Natural killer cell treated with Interleukin-12 subunit alpha and Interleukin-12 subunit beta and Interleukin-15 and Interleukin-18, amount 100 ng/mL, for 72 hours (primary cell): ENCODE results near the gene FRMD1. TPM values are rescaled to one million over a fixed set of nuclear protein-coding genes. Genes with fewer than 3 reads are reported as not detected.

ENCODE experiments used
- ATAC-seq, 2 donors: fragments of 150-1000 bp; cut with Tn5 transposase in 1 of 2; sonication (Bioruptor Pico), chemical (Tn5 transposase) in 1 of 2; 2 replicates each; pipeline ENCODE4 v1.10.0; 2021
- DNase-seq: peaks from one replicate; pipeline ENCODE4 v3.0.0; 2022; ENCODE audit warnings: low spot score
- H3K27ac Mint-ChIP-seq, 2 donors: 1 replicate in 1 of 2; 2 replicates in 1 of 2; pipeline ENCODE4 v1.8.0; 2022; ENCODE audit warnings: mixed read lengths in 2 of 2, mild to moderate bottlenecking in 1 of 2, moderate library complexity in 1 of 2
- H3K27me3 Mint-ChIP-seq, 2 donors: 1 replicate in 1 of 2; 2 replicates in 1 of 2; pipeline ENCODE4 v1.8.0; 2022; ENCODE audit warnings: mixed read lengths in 2 of 2
- H3K36me3 Mint-ChIP-seq: one replicate; pipeline ENCODE4 v1.8.0; 2022; ENCODE audit warnings: mixed read lengths
- H3K4me1 Mint-ChIP-seq, 2 donors: 1 replicate in 1 of 2; 2 replicates in 1 of 2; pipeline ENCODE4 v1.8.0; 2022; ENCODE audit warnings: low read depth in 2 of 2, mixed read lengths in 2 of 2, mild to moderate bottlenecking in 1 of 2
- H3K4me3 Mint-ChIP-seq: one replicate; pipeline ENCODE4 v1.8.0; 2022; ENCODE audit warnings: mixed read lengths
- H3K9me3 Mint-ChIP-seq: 2 replicates; pipeline ENCODE4 v1.8.0; 2022; ENCODE audit warnings: mixed read lengths
- total RNA-seq, 2 donors: library from RNA; stranded (reverse); gene quantifications; one replicate each; pipeline ENCODE4 v1.2.3, GENCODE V29; 2022

FRMD1 gene
- total RNA-seq, 2 donors from 2014 or later: not detected

DNA sequence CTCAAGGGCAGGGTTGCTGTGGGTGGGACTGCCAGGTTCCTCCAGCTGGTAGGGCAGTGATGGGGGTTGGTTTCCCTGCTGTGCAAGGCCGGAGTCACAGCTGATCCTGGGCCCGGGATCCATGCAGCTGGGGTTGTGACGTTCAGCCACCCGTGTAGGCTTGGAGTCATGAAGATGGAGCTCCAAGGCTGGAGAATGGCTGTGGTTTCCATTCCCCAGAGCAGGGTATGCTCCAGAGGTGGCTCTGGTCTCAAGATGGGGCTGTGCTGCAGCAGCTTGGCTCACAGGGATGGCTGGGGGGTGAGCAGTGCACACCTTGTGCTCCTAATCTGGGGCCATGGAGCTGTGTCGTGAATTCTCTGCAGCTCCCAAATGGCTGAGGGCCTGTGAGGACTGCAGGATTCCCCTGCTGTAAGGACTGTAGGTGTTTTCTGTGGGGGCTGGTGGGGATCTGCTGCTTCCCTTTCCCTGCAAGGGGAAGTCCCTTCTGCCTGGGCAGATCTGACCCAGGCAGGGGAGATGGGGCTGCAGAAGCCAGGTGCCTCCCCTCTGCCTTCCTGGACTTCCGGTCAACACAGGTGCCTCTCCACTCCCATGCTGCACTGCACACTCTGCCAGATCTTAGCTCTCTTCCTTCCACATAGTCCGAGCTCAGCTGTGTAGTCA, 65.6 kb downstream of the FRMD1 start:
- DNase-seq: no peak
- peak in 1 of 2 donors; percentile 43 for ATAC-seq
- Mint-ChIP-seq H3K9me3 (peaks cover 9% of the 10 kb centered on the region), H3K36me3 (peaks cover 19% of the 10 kb centered on the region), H3K27ac (no peak overlapping the region), H3K27me3 (peaks cover 0 to 6% of the 10 kb centered on the region in 2 donors), H3K4me3 (no peak overlapping the region), H3K4me1 (no peaks in the 10 kb centered on the region)

DNA sequence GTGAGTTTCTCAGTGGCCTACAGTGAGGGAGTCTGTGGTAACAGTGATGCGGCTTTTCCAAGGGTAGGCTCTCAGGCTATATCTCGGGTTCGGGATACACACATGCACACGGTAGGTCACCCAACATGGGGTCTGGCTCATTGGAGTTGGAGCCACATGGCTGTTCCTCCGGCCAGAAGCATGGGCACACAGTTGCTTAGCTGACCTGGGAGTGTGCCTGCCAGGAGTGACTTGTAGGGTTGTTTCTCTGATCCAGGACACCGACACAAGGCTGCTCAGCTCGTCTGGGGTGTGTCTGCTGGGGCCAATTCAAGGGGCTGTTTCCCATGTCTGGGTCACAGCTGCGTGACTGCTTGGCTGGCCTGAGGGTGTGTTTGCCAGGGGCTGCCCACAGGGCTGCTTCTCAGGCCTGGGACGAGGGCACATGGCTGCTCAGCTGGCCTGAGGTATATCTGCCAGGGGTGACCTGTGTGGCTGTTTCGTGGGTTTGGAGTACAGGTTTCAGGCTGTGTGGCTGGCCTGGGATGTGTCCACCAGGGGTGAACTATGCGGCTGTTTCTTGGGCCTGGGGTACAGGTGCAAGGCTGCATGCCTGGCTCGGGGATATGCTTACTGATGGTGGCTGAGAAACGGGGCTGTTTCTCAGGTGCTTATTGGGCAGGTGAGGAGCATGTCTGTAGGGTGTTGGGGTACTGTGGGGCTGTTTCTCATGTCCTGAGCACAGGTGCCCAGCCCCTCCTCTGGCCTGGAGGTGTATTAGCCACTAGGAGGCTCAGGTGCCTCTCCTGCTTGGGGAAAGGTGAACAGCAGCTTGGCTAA, 66.4 kb downstream of the FRMD1 start:
- Mint-ChIP-seq H3K27ac (no peak overlapping the region), H3K9me3 (peaks cover 9% of the 10 kb centered on the region), H3K4me1 (no peaks in the 10 kb centered on the region), H3K36me3 (peaks cover 19% of the 10 kb centered on the region), H3K27me3 (peaks cover 0 to 6% of the 10 kb centered on the region in 2 donors), H3K4me3 (no peak overlapping the region)
- DNase-seq (no peak), ATAC-seq (no peak)

DNA sequence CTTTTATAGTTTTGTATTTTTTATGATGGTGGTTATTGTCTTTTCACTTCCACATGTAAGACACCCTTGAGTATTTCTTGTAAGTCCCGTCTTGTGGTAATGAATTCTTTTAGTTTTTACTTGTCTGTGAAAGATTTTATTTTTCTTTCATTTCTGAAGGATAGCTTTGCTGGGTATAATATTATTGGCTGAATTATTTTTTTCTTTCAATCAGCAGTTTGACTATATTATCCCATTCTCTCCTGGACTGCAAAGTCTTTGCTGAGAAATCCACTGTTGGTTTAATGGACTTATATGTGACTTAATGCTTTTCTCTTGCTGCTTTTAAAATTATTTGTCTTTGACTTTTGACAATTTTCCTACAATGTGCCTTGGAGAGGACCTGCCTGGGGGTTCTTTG, 67.7 kb downstream of the FRMD1 start:
- Mint-ChIP-seq H3K9me3 (peaks cover 9% of the 10 kb centered on the region), H3K36me3 (peaks cover 19% of the 10 kb centered on the region)

DNA sequence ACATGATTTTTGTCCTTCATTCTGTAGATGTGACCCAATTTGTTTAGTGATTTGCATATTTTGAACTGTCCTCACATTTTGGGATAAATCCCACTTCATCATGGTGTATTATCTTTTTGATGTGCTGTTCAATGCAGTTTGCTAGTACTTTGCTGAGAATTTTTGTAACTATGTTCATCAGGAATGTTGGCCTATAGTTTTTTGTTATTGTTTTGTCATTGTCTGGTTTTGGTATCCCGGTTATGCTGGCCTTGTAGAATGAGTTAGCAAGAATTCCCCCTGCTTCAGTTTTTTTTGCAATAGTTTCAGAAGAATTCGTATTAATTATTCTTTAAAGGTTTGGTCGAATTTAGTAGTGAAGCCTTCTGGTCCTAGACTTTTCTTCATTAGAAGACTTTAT, 69.7 kb downstream of the FRMD1 start:
- ATAC-seq (no peak), DNase-seq (no peak)
- Mint-ChIP-seq H3K9me3 (peaks cover 9% of the 10 kb centered on the region), H3K4me3 (no peak overlapping the region), H3K27me3 (peaks cover 0 to 2% of the 10 kb centered on the region in 2 donors), H3K27ac (no peak overlapping the region), H3K4me1 (peaks cover 0 to 3% of the 10 kb centered on the region in 2 donors), H3K36me3 (peaks cover 19% of the 10 kb centered on the region)

More for the DNA sequence above, 67.7 kb downstream of the FRMD1 start:
- H3K27ac Mint-ChIP-seq: no peak overlapping the region
- H3K4me3 Mint-ChIP-seq: no peak overlapping the region
- ATAC-seq (no peak), DNase-seq (no peak)
- no peaks in the 10 kb centered on the region for H3K4me1 Mint-ChIP-seq
- H3K27me3 Mint-ChIP-seq: peaks cover 0 to 6% of the 10 kb centered on the region in 2 donors

DNA sequence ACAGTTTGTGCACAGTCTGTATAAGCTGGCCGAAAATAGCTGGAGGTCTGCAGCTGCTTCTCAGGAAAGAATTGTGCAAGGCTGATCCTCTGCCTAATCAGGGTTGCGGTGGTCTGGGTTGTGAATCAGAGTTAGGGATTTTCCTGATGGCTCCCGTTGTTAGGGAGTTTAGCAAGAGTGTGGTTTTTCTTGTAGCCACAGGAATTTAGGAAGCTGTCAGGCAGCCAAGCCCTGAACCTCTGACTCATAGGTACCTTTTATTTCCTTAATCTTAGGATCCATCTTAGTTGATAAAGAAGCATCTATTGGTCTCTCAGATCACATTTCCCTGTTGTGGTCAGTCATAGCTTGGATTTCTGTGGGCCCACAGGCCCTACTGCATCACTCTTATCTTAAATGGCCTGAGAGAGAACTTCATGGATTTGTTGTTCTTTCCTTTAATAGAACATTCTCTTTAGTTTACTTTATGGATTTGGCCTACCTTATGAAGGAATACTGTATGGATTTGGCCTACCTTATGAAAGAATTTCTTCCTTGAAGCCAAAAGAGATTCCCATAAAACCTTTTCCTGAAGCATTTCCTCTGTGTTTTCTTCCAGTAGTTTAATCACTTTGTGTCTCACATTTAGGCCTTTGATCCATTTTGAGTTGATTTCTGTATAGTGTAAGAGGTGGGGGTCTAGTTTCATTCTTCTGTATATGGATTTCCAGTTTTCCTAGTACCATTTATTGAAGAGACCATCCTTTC, 71.2 kb downstream of the FRMD1 start:
- peaks cover 0 to 5% of the 10 kb centered on the region in 2 donors for H3K4me1 Mint-ChIP-seq
- peaks cover 9% of the 10 kb centered on the region for H3K9me3 Mint-ChIP-seq
- H3K27me3 Mint-ChIP-seq: no peaks in the 10 kb centered on the region
- no peak overlapping the region for H3K27ac Mint-ChIP-seq
- H3K4me3 Mint-ChIP-seq: no peak overlapping the region
- DNase-seq: no peak
- no peak for ATAC-seq
- peaks cover 19% of the 10 kb centered on the region for H3K36me3 Mint-ChIP-seq

DNA sequence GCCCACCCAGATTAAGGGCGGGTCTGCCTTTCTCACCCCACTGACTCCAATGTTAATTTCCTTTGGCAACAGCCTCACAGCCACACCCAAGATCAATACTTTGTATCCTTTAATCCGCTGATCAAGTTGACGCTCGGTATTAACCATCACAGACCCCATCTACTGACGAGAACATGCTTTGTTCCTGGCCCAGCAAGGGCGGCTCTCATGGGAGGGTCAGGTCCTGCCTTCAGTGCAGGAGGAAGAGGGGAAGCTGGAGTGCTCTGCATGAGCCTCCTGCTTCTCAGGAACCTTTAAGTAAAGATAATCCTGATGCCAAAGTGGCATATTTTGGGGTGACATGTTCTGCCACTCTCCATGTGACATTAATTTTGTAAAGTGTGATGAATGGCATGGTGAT, 73.2 kb downstream of the FRMD1 start:
- ATAC-seq (no peak), DNase-seq (no peak)
- H3K4me3 Mint-ChIP-seq: no peak overlapping the region
- no peaks in the 10 kb centered on the region for H3K27me3 Mint-ChIP-seq
- peaks cover 0 to 5% of the 10 kb centered on the region in 2 donors for H3K4me1 Mint-ChIP-seq
- no peak overlapping the region for H3K27ac Mint-ChIP-seq
- peaks cover 2% of the 10 kb centered on the region for H3K9me3 Mint-ChIP-seq
- peaks cover 6% of the 10 kb centered on the region for H3K36me3 Mint-ChIP-seq

DNA sequence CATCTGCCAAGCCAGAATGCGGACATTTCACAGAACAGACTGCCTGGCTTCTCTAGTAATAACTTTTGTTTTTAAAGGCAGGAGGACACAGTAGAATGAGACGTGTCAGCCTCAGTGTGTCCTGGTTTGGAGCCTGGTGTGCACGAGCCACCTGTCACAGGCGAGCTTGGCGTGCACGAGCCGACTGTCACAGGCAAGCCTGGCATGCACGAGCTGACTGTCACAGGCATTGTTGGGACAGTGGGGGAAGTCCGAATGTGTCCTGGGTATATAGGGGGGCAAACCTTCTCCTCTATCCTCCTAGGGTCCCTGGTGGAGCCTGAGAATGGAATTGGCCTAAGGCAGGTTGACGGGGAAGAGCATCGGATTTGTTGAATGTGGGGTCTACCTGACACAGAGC, 74.1 kb downstream of the FRMD1 start:
- Mint-ChIP-seq H3K27ac (no peak overlapping the region), H3K36me3 (peaks cover 5% of the 10 kb centered on the region), H3K9me3 (no peaks in the 10 kb centered on the region), H3K4me3 (no peak overlapping the region), H3K4me1 (peaks cover 0 to 5% of the 10 kb centered on the region in 2 donors), H3K27me3 (no peaks in the 10 kb centered on the region)
- ATAC-seq (peak in 1 of 2 donors; percentile 28), DNase-seq (no peak)

DNA sequence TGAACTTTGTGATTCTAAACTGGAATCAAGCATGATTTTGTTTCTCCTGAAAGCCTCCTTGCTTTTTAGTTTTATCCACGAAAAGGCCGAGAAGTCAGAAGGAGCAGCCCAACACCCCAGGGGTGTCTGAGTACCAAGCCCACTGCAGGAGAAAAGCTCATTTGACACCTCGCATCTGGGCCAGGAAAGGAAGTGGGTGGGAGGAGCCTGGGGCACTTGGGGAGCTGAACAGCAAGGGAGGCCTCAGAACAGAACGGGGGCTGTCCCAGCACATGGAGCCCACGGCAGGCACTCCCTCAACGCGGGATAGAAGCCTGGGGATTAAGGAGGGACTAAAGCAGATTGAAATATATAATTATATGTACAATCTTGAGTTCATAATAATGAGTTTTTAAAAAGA, 75.0 kb downstream of the FRMD1 start:
- Mint-ChIP-seq H3K9me3 (no peaks in the 10 kb centered on the region), H3K36me3 (no peaks in the 10 kb centered on the region), H3K4me3 (no peak overlapping the region), H3K4me1 (peaks cover 0 to 5% of the 10 kb centered on the region in 2 donors), H3K27ac (no peak overlapping the region), H3K27me3 (no peaks in the 10 kb centered on the region)
- DNase-seq (no peak), ATAC-seq (no peak)

Other genes with a start within 250 kb of the FRMD1 start
- gene KIF25, start 81.5 kb downstream of the FRMD1 start, total RNA-seq: not detected
- gene DACT2, start 240.6 kb upstream of the FRMD1 start, total RNA-seq: not detected